Stimulated activated CD8-positive, alpha-beta memory T cell treated with anti-CD3 and anti-CD28 coated beads, Interleukin-12 subunit alpha, Interleukin-12 subunit beta, amount 100 ng/mL, for 1 hour (primary cell): ENCODE data around the gene PSMB10.
"Not testable (repeated sequence)": the region's sequence is repeated elsewhere in the genome, so short reads cannot be mapped to it uniquely, and the experiment has no call there.

ENCODE experiments used
- DNase-seq: peaks from one replicate; pipeline ENCODE4 v3.0.0-alpha.2; 2020; ENCODE audit warnings: low read depth

Gene PSMB10

GRCh38 chr16:67924140-67924906 lies 12.3 kb downstream of the PSMB10 start:
- no peak for DNase-seq

GRCh38 chr16:67923414-67924116 lies 13.1 kb downstream of the PSMB10 start:
- no peak for DNase-seq

GRCh38 chr16:67922740-67923139 lies 13.9 kb downstream of the PSMB10 start:
- DNase-seq, result no peak

- no peak for DNase-seq
These were observed 14.4 kb downstream of the PSMB10 start for GRCh38 chr16:67922221-67922620.

- no peak for DNase-seq
These were observed 16.9 kb downstream of the PSMB10 start for GRCh38 chr16:67919622-67920221.

GRCh38 chr16:67917852-67918236 lies 18.8 kb downstream of the PSMB10 start:
- DNase-seq, result peak; percentile 25

- DNase-seq, result no peak
These were observed 19.4 kb downstream of the PSMB10 start for GRCh38 chr16:67917140-67917851.

GRCh38 chr16:67915831-67916723 lies 20.6 kb downstream of the PSMB10 start:
- no peak for DNase-seq

- DNase-seq, result not testable (repeated sequence)
These were observed 21.2 kb downstream of the PSMB10 start for GRCh38 chr16:67915496-67915769.

- DNase-seq, result no peak
These were observed 21.7 kb downstream of the PSMB10 start for GRCh38 chr16:67914758-67915495.

GRCh38 chr16:67910158-67910557 lies 26.5 kb downstream of the PSMB10 start:
- no peak for DNase-seq

- DNase-seq, result no peak
These were observed 27.5 kb downstream of the PSMB10 start for GRCh38 chr16:67909056-67909742.

GRCh38 chr16:67907397-67908180 lies 29.1 kb downstream of the PSMB10 start:
- no peak for DNase-seq

- DNase-seq, result no peak
These were observed 33.8 kb downstream of the PSMB10 start for GRCh38 chr16:67902831-67903230.

GRCh38 chr16:67901734-67902133 lies 34.9 kb downstream of the PSMB10 start:
- no peak for DNase-seq

GRCh38 chr16:67897231-67897630 lies 39.4 kb downstream of the PSMB10 start:
- no peak for DNase-seq

- DNase-seq, result no peak
These were observed 42.8 kb downstream of the PSMB10 start for GRCh38 chr16:67893743-67894399.

GRCh38 chr16:67892899-67893742 lies 43.5 kb downstream of the PSMB10 start, which contains the start of gene PSKH1:
Gene PSKH1, plus strand, starts transcription at chr16:67893254. Its CDS starts 15,496 bp downstream, at chr16:67908750.
- DNase-seq, result peak; percentile 89
